Activated B cell treated with CpG ODN at 0.5 μM for 24 hours (primary cell): Measurements from ENCODE around the gene WDR35. TPM values are rescaled to one million over a fixed set of nuclear protein-coding genes. Genes with fewer than 3 reads are reported as not detected.
"Not testable (repeated sequence)": the region's sequence is repeated elsewhere in the genome, so short reads cannot be mapped to it uniquely, and the experiment has no call there.

Experiments
- ATAC-seq: fragments of 200-7000 bp; cut with Tn5 transposase; one replicate; pipeline ENCODE4 v1.10.0; 2021; ENCODE audit warnings: low read depth, mild to moderate bottlenecking, moderate library complexity
- CTCF ChIA-PET: fragments of 350-600 bp; sonication (Branson Sonifier 250); formaldehyde crosslinking; loops from one replicate; lab custom pipeline; 2021; ENCODE audit warnings: antibody characterized with exemption; lab: Charles Lee
- POLR2A ChIA-PET: fragments of 350-600 bp; sonication (Branson Sonifier 250); formaldehyde crosslinking; loops from one replicate; lab custom pipeline; 2021; ENCODE audit warnings: antibody characterized with exemption; lab: Charles Lee
- DNase-seq: peaks from one replicate; pipeline ENCODE4 v3.0.0; 2022
- H3K27ac Mint-ChIP-seq: one replicate; pipeline ENCODE4 v1.8.0; 2020; ENCODE audit warnings: mixed read lengths
- H3K27me3 Mint-ChIP-seq: one replicate; pipeline ENCODE4 v1.8.0; 2021; ENCODE audit warnings: mixed read lengths
- H3K36me3 Mint-ChIP-seq: one replicate; pipeline ENCODE4 v1.8.0; 2021; ENCODE audit warnings: low read depth, mixed read lengths
- H3K4me1 Mint-ChIP-seq: one replicate; pipeline ENCODE4 v1.8.0; 2021; ENCODE audit warnings: mixed read lengths
- H3K4me3 Mint-ChIP-seq: one replicate; pipeline ENCODE4 v1.8.0; 2020; ENCODE audit warnings: mild to moderate bottlenecking, mixed read lengths
- H3K9me3 Mint-ChIP-seq: one replicate; pipeline ENCODE4 v1.8.0; 2020; ENCODE audit warnings: mixed read lengths
- CTCF ChIP-seq: fragments of 200-600 bp; IDR thresholded peaks from one replicate; pipeline ENCODE4 v1.8.0; 2022; ENCODE audit warnings: antibody characterized with exemption, mild to moderate bottlenecking
- intact Hi-C: fragments of 100-400 bp; cut with micrococcal nuclease; formaldehyde crosslinking; loops from one replicate; pipeline ENCODE4 v1.15.1; 2024
- total RNA-seq: library from RNA; stranded (reverse); gene quantifications from 2 replicates; pipeline ENCODE4 v1.2.3, GENCODE V29; 2022

The WDR35 gene
- total RNA-seq, 1 donor from 2014 or later: 8.2 TPM

GRCh38 chr2:19897623-19898245 lies 92.2 kb downstream of the WDR35 start:
- Mint-ChIP-seq H3K4me3 (no peak overlapping the region), H3K4me1 (peaks cover 50% of the 10 kb centered on the region), H3K27ac (no peak overlapping the region), H3K9me3 (no peaks in the 10 kb centered on the region), H3K36me3 (peaks cover 31% of the 10 kb centered on the region), H3K27me3 (no peaks in the 10 kb centered on the region)
- no peak for DNase-seq
- ATAC-seq: no peak
- no peak for TF ChIP-seq CTCF
- intact Hi-C loops: no loop called here
- ChIA-PET POLR2A (no interaction called here), CTCF (no interaction called here)

DNA sequence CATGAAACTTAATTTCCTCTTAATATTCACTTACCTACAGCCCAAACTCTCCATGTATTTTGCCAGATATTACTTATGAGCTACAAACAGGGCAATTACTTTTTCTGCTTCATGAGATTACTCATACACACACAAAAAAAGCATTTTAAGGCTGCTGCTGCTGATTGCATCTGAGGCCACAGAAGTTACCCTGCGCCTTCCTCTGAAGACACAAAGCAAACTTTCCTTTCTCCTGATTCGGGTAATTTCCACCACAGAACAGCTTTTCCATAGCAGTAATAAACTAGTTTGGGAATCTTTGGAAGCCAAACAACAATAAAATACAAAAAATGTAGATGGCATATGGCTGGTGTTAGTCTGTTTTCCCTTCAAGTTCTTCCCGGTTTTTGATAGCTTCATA lies 94.4 kb downstream of the WDR35 start:
- no peak for TF ChIP-seq CTCF
- CTCF ChIA-PET: no interaction called here
- POLR2A ChIA-PET: no interaction called here
- DNase-seq (no peak), ATAC-seq (no peak)
- no peaks in the 10 kb centered on the region for H3K27me3 Mint-ChIP-seq
- H3K27ac Mint-ChIP-seq: no peak overlapping the region
- intact Hi-C loops: no loop called here
- H3K9me3 Mint-ChIP-seq: peaks cover 5% of the 10 kb centered on the region
- peaks cover 22% of the 10 kb centered on the region for H3K36me3 Mint-ChIP-seq
- peaks cover 56% of the 10 kb centered on the region for H3K4me1 Mint-ChIP-seq
- no peak overlapping the region for H3K4me3 Mint-ChIP-seq

DNA sequence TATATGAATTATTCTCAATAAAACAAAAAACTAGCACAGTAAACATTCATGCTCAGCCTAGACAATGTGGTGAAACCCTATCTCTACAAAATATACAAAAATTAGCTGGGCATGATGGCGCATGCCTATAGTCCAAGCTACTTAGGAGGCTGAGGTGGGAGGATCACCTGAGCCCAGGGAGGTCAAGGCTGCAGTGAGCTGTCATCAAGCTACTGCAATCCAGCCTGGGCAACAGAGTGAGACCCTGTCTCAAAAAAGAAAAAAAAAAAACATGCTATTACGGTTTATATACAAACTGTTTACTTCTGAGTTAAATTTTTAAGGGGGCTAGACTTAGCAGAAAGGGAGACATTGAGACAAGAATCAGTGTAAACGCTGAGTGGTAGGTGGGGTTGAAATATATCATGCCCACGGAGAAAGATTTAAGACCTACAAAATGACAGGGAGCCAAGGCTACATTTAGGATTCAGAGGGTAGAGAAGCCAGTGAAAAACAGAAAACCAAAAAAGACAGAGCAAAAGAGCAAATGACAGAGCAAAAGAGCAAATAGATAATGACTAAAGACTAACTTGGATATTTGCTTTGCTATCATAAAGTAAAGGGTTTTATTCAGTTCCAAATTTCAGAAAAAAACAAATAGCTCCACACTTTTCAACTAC lies 95.6 kb downstream of the WDR35 start:
- no peak for TF ChIP-seq CTCF
- no peaks in the 10 kb centered on the region for H3K27me3 Mint-ChIP-seq

DNA sequence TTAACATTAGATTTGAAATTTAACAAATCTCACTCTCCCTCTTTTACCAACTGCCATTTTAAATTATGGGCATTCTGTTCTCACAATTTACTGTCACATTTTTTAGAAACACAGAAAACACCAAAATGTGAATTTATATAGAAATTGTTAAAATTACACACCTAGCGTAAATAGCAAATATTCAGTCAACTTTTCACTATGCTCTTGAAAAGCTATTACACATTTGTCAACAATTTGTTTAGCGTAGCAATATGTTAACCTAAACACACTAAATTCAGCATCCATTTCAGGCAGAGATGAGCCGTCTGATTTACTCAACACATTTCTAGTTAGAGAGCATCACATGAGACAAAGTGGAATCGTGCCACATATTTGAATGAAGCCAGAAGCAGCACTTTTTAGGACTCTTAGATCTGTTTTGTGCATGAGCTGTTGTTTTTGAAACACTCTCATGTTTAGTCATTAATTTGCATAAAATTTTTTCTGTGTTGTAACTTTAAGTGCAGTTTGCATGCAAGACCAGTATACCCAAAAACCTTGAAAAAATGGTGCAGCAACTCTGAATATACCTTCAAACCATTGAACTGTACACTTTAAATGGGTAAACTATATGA lies 96.3 kb downstream of the WDR35 start:
- Mint-ChIP-seq H3K4me1 (peaks cover 43% of the 10 kb centered on the region), H3K27ac (no peak overlapping the region)

More for the DNA sequence above, 95.6 kb downstream of the WDR35 start:
- intact Hi-C loops: no loop called here
- Mint-ChIP-seq H3K9me3 (peaks cover 5% of the 10 kb centered on the region), H3K4me3 (no peak overlapping the region), H3K27ac (no peak overlapping the region), H3K4me1 (peaks cover 48% of the 10 kb centered on the region), H3K36me3 (peaks cover 20% of the 10 kb centered on the region)
- ChIA-PET POLR2A (interaction anchor here (0.6 to 0.7 kb wide), 2 partner anchors 341 to 688 kb away, joined by 3 to 4 read pairs; no protein-coding TSS in a partner anchor), CTCF (no interaction called here)
- DNase-seq (no peak), ATAC-seq (no peak)

DNA sequence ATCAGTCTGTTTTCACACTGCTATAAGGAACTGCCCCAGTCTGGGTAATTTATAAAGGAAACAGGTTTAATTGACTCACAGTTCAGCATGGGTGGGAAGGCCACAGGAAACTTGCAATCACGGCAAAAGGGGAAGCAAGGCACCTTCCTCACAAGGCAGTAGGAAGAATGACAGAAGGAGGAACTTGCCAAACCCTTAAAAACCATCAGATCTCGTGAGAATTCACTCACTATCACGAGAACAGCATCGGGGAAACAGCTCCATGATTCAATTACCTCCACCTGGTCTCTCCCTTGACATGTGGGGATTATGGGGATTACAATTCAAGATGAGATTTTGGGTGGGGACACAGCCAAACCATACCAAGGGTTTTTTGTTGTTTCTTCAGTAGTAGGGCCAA lies 97.9 kb downstream of the WDR35 start:
- H3K27me3 Mint-ChIP-seq, H3K36me3 Mint-ChIP-seq, H3K9me3 Mint-ChIP-seq, DNase-seq, CTCF ChIA-PET: not testable (repeated sequence)
- ATAC-seq: peak; percentile 71
- POLR2A ChIA-PET: interaction anchor here (0.9 to 1.5 kb wide), 3 partner anchors 9 to 11 kb away, joined by 3 to 4 read pairs (median 3); partner anchors contain the start of gene TTC32
- peak overlapping the region; percentile 68 for H3K27ac Mint-ChIP-seq
- intact Hi-C loops: loop anchor here (1.0 kb wide), 1 partner anchor 9 kb away; the partner anchor contains the start of gene TTC32
- peaks cover 38% of the 10 kb centered on the region for H3K4me1 Mint-ChIP-seq
- H3K4me3 Mint-ChIP-seq: peak overlapping the region; percentile 62

More for the DNA sequence above, 96.3 kb downstream of the WDR35 start:
- intact Hi-C loops: no loop called here
- Mint-ChIP-seq H3K36me3 (peaks cover 18% of the 10 kb centered on the region), H3K9me3 (peaks cover 5% of the 10 kb centered on the region), H3K27me3 (no peaks in the 10 kb centered on the region), H3K4me3 (no peak overlapping the region)
- ATAC-seq (no peak), DNase-seq (no peak)
- ChIA-PET CTCF (interaction anchor here (0.7 kb wide), 2 partner anchors 12 to 96 kb away, joined by 3 read pairs; no protein-coding TSS in a partner anchor), POLR2A (interaction anchor here (0.6 to 0.7 kb wide), 3 partner anchors 25 to 687 kb away, joined by 3 to 4 read pairs (median 4); no protein-coding TSS in a partner anchor)
- TF ChIP-seq CTCF: no peak
